Measurements from ENCODE around the gene WDR26.

The WDR26 gene

GRCh38 chr1:224390517-224390916 is 44.1 kb downstream of the WDR26 start:
- no peak for TF ChIP-seq FOXP2 (optimal IDR thresholded peaks at IDR 0.05; ENCODE audit: borderline replicate concordance, extremely low read depth, extremely low read length, insufficient read depth)
- no peak for TF ChIP-seq POLR2AphosphoS5 (IDR thresholded peaks at IDR 0.05; ENCODE audit: low read depth, low read length)
- TF ChIP-seq SIN3A (IDR thresholded peaks at IDR 0.05; ENCODE audit: borderline replicate concordance, insufficient read depth, low read length): no peak

- no peak for TF ChIP-seq POLR2AphosphoS5 (IDR thresholded peaks at IDR 0.05; ENCODE audit: low read depth, low read length)
- no peak for TF ChIP-seq FOXP2 (optimal IDR thresholded peaks at IDR 0.05; ENCODE audit: borderline replicate concordance, extremely low read depth, extremely low read length, insufficient read depth)
- TF ChIP-seq SIN3A (IDR thresholded peaks at IDR 0.05; ENCODE audit: borderline replicate concordance, insufficient read depth, low read length): no peak
- TF ChIP-seq REST (IDR thresholded peaks at IDR 0.05; ENCODE audit: insufficient read depth in 1 of 2, low read depth in 2 of 2, low read length in 2 of 2): no peak
- TF ChIP-seq TAF1 (IDR thresholded peaks at IDR 0.05; ENCODE audit: borderline replicate concordance, insufficient read depth, low read length): no peak
Observed at GRCh38 chr1:224387943-224388342, 46.7 kb downstream of the WDR26 start.

- TF ChIP-seq FOXP2 (optimal IDR thresholded peaks at IDR 0.05; ENCODE audit: borderline replicate concordance, extremely low read depth, extremely low read length, insufficient read depth): no peak
- no peak for TF ChIP-seq TAF1 (IDR thresholded peaks at IDR 0.05; ENCODE audit: borderline replicate concordance, insufficient read depth, low read length)
- no peak for TF ChIP-seq REST (IDR thresholded peaks at IDR 0.05; ENCODE audit: insufficient read depth in 1 of 2, low read depth in 2 of 2, low read length in 2 of 2)
- no peak for TF ChIP-seq SIN3A (IDR thresholded peaks at IDR 0.05; ENCODE audit: borderline replicate concordance, insufficient read depth, low read length)
Observed at GRCh38 chr1:224387302-224387912, 47.2 kb downstream of the WDR26 start.

GRCh38 chr1:224383218-224383617 is 51.4 kb downstream of the WDR26 start:
- no peak for TF ChIP-seq FOXP2 (optimal IDR thresholded peaks at IDR 0.05; ENCODE audit: borderline replicate concordance, extremely low read depth, extremely low read length, insufficient read depth)
- TF ChIP-seq SIN3A (IDR thresholded peaks at IDR 0.05; ENCODE audit: borderline replicate concordance, insufficient read depth, low read length): no peak
- no peak for TF ChIP-seq REST (IDR thresholded peaks at IDR 0.05; ENCODE audit: insufficient read depth in 1 of 2, low read depth in 2 of 2, low read length in 2 of 2)
- no peak for TF ChIP-seq TAF1 (IDR thresholded peaks at IDR 0.05; ENCODE audit: borderline replicate concordance, insufficient read depth, low read length)
- no peak; the same call in 1 of the 2 replicates for TF ChIP-seq POLR2AphosphoS5 (IDR thresholded peaks at IDR 0.05; ENCODE audit: low read depth, low read length)

GRCh38 chr1:224381880-224382548 is 52.6 kb downstream of the WDR26 start:
- TF ChIP-seq FOXP2 (optimal IDR thresholded peaks at IDR 0.05; ENCODE audit: borderline replicate concordance, extremely low read depth, extremely low read length, insufficient read depth) (no peak), SIN3A (IDR thresholded peaks at IDR 0.05; ENCODE audit: borderline replicate concordance, insufficient read depth, low read length) (no peak), TAF1 (IDR thresholded peaks at IDR 0.05; ENCODE audit: borderline replicate concordance, insufficient read depth, low read length) (no peak)

GRCh38 chr1:224380003-224380402 is 54.6 kb downstream of the WDR26 start:
- TF ChIP-seq REST (IDR thresholded peaks at IDR 0.05; ENCODE audit: insufficient read depth in 1 of 2, low read depth in 2 of 2, low read length in 2 of 2) (no peak), POLR2AphosphoS5 (IDR thresholded peaks at IDR 0.05; ENCODE audit: low read depth, low read length) (no peak), SIN3A (IDR thresholded peaks at IDR 0.05; ENCODE audit: borderline replicate concordance, insufficient read depth, low read length) (no peak), TAF1 (IDR thresholded peaks at IDR 0.05; ENCODE audit: borderline replicate concordance, insufficient read depth, low read length) (no peak), FOXP2 (optimal IDR thresholded peaks at IDR 0.05; ENCODE audit: borderline replicate concordance, extremely low read depth, extremely low read length, insufficient read depth) (no peak)

Data from PFSK-1 (cell line).